ENCODE results near the gene COQ4. TPM values are rescaled to one million over a fixed set of nuclear protein-coding genes. Genes with fewer than 3 reads are reported as not detected.
"Not testable (repeated sequence)": the region's sequence is repeated elsewhere in the genome, so short reads cannot be mapped to it uniquely, and the experiment has no call there.

The COQ4 gene
- polyA plus RNA-seq, result 10 to 100 TPM; 34.1 to 52.3 (median 44.1) TPM

DNA sequence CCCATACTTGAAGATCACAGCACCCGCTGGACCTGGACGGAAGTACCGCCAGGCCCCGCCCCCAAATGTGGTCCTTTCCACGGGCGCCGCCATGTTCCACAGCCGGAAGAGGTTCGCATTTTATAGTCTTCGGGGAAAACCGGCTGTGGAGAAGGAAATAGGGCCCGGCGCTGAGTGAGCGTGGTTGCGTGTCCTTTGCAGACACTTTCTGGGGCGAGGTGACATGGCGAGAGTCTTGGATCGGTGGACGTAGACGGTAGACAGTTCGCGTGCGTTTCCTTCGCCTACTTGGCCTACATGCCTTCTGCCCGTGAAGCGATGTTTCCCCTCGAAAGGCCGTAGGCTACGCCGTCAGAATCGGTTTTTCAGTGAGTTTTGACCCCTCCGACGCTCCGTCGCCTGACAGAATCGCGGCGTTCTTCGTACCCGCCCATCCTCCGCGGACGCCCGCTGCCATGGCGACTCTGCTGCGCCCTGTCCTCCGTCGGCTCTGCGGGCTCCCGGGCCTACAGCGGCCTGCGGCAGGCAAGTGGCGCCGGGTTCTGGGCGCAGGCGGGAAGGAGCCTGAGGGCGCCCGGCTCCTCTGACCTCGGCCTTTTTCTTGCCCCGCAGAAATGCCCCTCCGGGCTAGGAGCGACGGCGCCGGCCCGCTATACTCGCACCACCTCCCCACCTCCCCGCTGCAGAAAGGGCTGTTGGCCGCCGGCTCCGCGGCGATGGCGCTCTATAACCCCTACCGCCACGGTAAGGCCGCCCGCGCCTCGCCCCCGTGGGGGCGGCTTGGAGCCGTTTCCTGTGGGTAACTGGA, at the start of gene COQ4, which contains the start of gene TRUB2:
TSS of gene COQ4 (plus strand) at position 436 of the 808 bp plus-strand sequence. CDS start at position 456, 20 bp downstream.
TSS of gene TRUB2 (minus strand) at position 44 of the 808 bp plus-strand sequence. CDS start at position 5, 39 bp downstream.
- no peaks in the 10 kb centered on the region for H3K9me3 Mint-ChIP-seq
- H3K4me3 Mint-ChIP-seq, result peak within 1 kb of the TSS; percentile 95 to 98 (median 98)
- peak; percentile 93 to 94 (median 94) for DNase-seq
- H3K27me3 Mint-ChIP-seq (ENCODE audit: low read depth in 3 of 3), result peaks cover 5 to 12% (median 11%) of the 10 kb centered on the region in 3 donors
- peaks cover 30% of the 10 kb centered on the region in 2 donors for H3K4me1 Mint-ChIP-seq
- peak within 1 kb of the TSS; percentile 96 to 99 (median 98) for H3K27ac Mint-ChIP-seq
- peaks cover 0 to 7% (median 6%) of the 10 kb centered on the region in 3 donors for H3K36me3 Mint-ChIP-seq

- Mint-ChIP-seq H3K27me3 (ENCODE audit: low read depth in 3 of 3) (peaks cover 9 to 13% (median 12%) of the 10 kb centered on the region in 3 donors), H3K4me3 (peak overlapping the region; percentile 94 to 98 (median 98)), H3K9me3 (peaks cover 0 to 1% (median 0%) of the 10 kb centered on the region in 6 donors), H3K27ac (peak overlapping the region; percentile 15 to 98 (median 88)), H3K36me3 (peaks cover 3 to 10% (median 3%) of the 10 kb centered on the region in 3 donors), H3K4me1 (peaks cover 28 to 38% of the 10 kb centered on the region in 2 donors)
- no peak for DNase-seq
These were observed 48.4 kb upstream of the COQ4 start for GRCh38 chr9:128274245-128274644.

- DNase-seq, result peak in 1 of 3 donors; percentile 24
- Mint-ChIP-seq H3K4me1 (peaks cover 32 to 40% of the 10 kb centered on the region in 2 donors), H3K36me3 (peaks cover 3 to 10% (median 3%) of the 10 kb centered on the region in 3 donors), H3K27ac (peak within 1 kb of the TSS; percentile 91 to 98 (median 95)), H3K4me3 (peak within 1 kb of the TSS; percentile 94 to 98 (median 98)), H3K9me3 (peaks cover 0 to 1% (median 0%) of the 10 kb centered on the region in 6 donors), H3K27me3 (ENCODE audit: low read depth in 3 of 3) (peaks cover 9 to 13% (median 12%) of the 10 kb centered on the region in 3 donors)
These were observed 47.2 kb upstream of the COQ4 start, which contains the start of gene GOLGA2 for GRCh38 chr9:128275198-128276007. Gene GOLGA2 (minus strand): TSS chr9:128276007. CDS start chr9:128275976, 31 bp downstream.

DNA sequence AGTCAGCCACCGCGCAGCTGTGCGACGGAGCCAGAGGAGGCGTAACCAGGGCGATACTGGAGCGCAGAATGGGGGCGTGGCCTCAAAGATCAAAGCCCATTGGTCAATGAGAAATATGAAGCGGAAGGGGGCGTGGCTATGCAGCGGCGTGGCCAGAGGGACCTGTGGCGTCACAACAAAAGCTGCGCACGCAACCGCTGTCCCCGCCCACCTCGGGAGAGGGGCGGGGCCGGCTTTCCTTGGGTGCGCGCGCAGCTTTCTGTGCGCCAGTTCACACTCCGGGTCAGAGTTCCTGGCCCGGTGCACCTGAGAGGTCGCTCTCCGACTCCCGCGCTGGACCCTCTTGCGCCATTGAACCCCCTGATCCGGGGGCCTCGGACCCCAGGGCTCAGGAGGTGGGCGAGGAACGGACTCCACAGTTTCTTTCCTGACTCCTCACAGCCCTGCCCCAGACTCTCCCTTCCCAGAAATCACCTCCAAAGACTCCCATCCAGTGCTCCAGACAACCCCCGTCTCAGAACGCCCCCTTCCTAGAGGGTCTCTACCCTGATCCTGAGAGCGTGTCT, 46.5 kb upstream of the COQ4 start, which contains the start of gene SWI5:
TSS of gene SWI5 (plus strand) at position 269 of the 566 bp plus-strand sequence.
- peak; percentile 100 for DNase-seq
- Mint-ChIP-seq H3K27me3 (ENCODE audit: low read depth in 3 of 3) (peaks cover 9 to 13% (median 12%) of the 10 kb centered on the region in 3 donors), H3K36me3 (peaks cover 3 to 10% (median 3%) of the 10 kb centered on the region in 3 donors), H3K4me1 (peaks cover 32 to 40% of the 10 kb centered on the region in 2 donors), H3K4me3 (peak within 1 kb of the TSS; percentile 94 to 98 (median 98)), H3K9me3 (peaks cover 0 to 1% (median 0%) of the 10 kb centered on the region in 6 donors), H3K27ac (peak within 1 kb of the TSS; percentile 91 to 98 (median 95))

- peak overlapping the region; percentile 94 to 98 (median 98) for H3K4me3 Mint-ChIP-seq
- peaks cover 9 to 13% (median 12%) of the 10 kb centered on the region in 3 donors for H3K27me3 Mint-ChIP-seq (ENCODE audit: low read depth in 3 of 3)
- peaks cover 0 to 1% (median 0%) of the 10 kb centered on the region in 6 donors for H3K9me3 Mint-ChIP-seq
- peak overlapping the region; percentile 91 to 98 (median 95) for H3K27ac Mint-ChIP-seq
- no peak for DNase-seq
- H3K4me1 Mint-ChIP-seq, result peaks cover 32 to 40% of the 10 kb centered on the region in 2 donors
- peaks cover 3 to 10% (median 3%) of the 10 kb centered on the region in 3 donors for H3K36me3 Mint-ChIP-seq
These were observed 45.9 kb upstream of the COQ4 start for GRCh38 chr9:128276574-128277270.

- peak overlapping the region in 1 of 6 donors; percentile 31 for H3K27ac Mint-ChIP-seq
- not testable (repeated sequence) for H3K9me3 Mint-ChIP-seq, DNase-seq, H3K36me3 Mint-ChIP-seq
- peaks cover 9 to 13% (median 12%) of the 10 kb centered on the region in 3 donors for H3K27me3 Mint-ChIP-seq (ENCODE audit: low read depth in 3 of 3)
- H3K4me1 Mint-ChIP-seq, result peaks cover 30 to 31% of the 10 kb centered on the region in 2 donors
- peak overlapping the region in 2 of 5 donors; percentile 30 to 46 for H3K4me3 Mint-ChIP-seq
These were observed 43.3 kb upstream of the COQ4 start for GRCh38 chr9:128279088-128280073.

- H3K27me3 Mint-ChIP-seq (ENCODE audit: low read depth in 3 of 3), result peaks cover 9 to 13% (median 12%) of the 10 kb centered on the region in 3 donors
- H3K36me3 Mint-ChIP-seq, result no peaks in the 10 kb centered on the region
- H3K9me3 Mint-ChIP-seq, result peaks cover 0 to 1% (median 0%) of the 10 kb centered on the region in 6 donors
- no peak overlapping the region for H3K4me3 Mint-ChIP-seq
- DNase-seq, result no peak
- H3K4me1 Mint-ChIP-seq, result peaks cover 22 to 23% of the 10 kb centered on the region in 2 donors
- H3K27ac Mint-ChIP-seq, result peak overlapping the region in 1 of 6 donors; percentile 57
These were observed 42.5 kb upstream of the COQ4 start for GRCh38 chr9:128280084-128280622.

GRCh38 chr9:128282500-128282899, 40.1 kb upstream of the COQ4 start:
- H3K27me3 Mint-ChIP-seq (ENCODE audit: low read depth in 3 of 3), result peaks cover 0 to 2% (median 0%) of the 10 kb centered on the region in 3 donors
- DNase-seq, result no peak
- no peak overlapping the region for H3K27ac Mint-ChIP-seq
- peaks cover 5 to 6% of the 10 kb centered on the region in 2 donors for H3K4me1 Mint-ChIP-seq
- no peaks in the 10 kb centered on the region for H3K9me3 Mint-ChIP-seq
- peaks cover 0 to 7% (median 0%) of the 10 kb centered on the region in 3 donors for H3K36me3 Mint-ChIP-seq
- no peak overlapping the region for H3K4me3 Mint-ChIP-seq

DNA sequence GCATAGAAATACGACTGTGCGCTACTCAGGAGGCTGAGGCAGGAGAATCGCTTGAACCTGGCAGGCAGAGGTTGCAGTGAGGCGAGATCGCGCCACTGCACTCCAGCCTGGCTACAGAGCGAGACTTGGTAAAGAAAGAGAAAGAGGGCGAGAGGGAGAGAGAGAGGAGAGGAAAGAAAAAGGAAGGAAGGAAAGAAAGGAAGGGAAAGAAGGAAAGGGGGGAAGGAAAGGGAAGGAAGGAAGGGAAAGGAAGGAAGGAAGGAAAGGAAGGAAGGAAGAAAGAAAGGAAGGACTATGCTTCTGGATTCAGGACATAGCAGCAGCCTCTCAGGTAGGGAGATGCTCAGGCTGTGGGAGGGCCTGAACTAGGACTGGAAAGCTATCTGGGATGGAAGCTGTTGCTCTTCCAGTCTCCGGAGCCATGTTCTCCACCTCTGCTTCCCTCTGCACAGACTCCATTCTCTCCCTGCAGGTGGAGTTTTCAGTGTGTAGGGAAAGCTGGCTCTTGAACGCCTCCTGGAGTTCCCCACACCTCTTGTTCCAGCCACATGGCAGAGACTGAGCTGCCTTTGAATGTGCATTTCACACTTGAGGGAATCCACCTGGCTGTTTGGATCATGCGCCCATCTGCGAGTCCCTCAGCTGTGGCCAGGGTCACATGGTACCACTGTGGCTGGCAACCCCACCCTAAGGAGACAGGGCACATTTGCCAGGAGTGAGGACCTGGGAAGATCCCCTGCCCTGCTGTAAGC, 37.4 kb upstream of the COQ4 start:
- Mint-ChIP-seq H3K27ac (no peak overlapping the region), H3K36me3 (peaks cover 0 to 20% (median 4%) of the 10 kb centered on the region in 3 donors), H3K27me3 (ENCODE audit: low read depth in 3 of 3) (peaks cover 0 to 2% (median 0%) of the 10 kb centered on the region in 3 donors), H3K4me1 (peaks cover 0 to under 1% of the 10 kb centered on the region in 2 donors), H3K4me3 (no peak overlapping the region), H3K9me3 (no peaks in the 10 kb centered on the region)
- DNase-seq, result no peak

DNA sequence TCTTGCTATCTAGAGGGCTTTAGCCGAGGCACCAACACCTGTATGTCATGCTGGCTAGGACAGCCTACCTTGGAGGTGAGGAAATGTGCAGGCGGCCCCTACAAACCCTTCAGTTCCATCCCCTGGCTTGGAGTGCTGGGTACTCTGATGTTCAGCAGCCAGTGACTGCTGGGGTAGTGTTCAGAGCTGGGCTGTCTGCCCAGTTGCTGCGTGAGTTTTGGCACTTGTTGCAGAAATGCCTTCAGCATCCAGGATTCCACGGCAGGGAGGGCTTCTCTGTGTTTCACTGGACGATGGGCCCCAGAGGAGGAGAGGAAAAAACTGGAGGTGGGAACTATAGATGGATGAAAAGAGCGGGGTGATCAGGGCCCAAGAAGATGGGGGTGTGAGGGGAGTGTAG, 36.2 kb upstream of the COQ4 start:
- H3K27ac Mint-ChIP-seq, result no peak overlapping the region
- peaks cover 0 to 2% (median 0%) of the 10 kb centered on the region in 3 donors for H3K27me3 Mint-ChIP-seq (ENCODE audit: low read depth in 3 of 3)
- no peak overlapping the region for H3K4me3 Mint-ChIP-seq
- no peak for DNase-seq
- no peaks in the 10 kb centered on the region for H3K9me3 Mint-ChIP-seq
- H3K36me3 Mint-ChIP-seq, result peaks cover 0 to 20% (median 4%) of the 10 kb centered on the region in 3 donors
- H3K4me1 Mint-ChIP-seq, result no peaks in the 10 kb centered on the region
